K562 (cell line): ENCODE measurements around the gene TRPC4. TPM values are rescaled to one million over a fixed set of nuclear protein-coding genes. Genes with fewer than 3 reads are reported as not detected.

ENCODE experiments used
- ATAC-seq: fragments of 200-7000 bp; cut with Tn5 transposase; 3 replicates; pipeline ENCODE4 v1.9.1; 2020; ENCODE audit warnings: moderate library complexity
- BruUV-seq: library from RNA; stranded (reverse); fragments of 400-500 nt; replicated peaks from 2 replicates; lab custom pipeline; 2021; lab: Mats Ljungman, UMichigan
- CTCF ChIA-PET: fragments of 300-600 bp; formaldehyde crosslinking; extraction: SDS; loops from one replicate; lab custom pipeline; 2021; ENCODE audit warnings: low intra/inter-chr PET ratio; lab: Yijun Ruan, JAX
- POLR2A ChIA-PET: fragments of 300-600, 350-650 bp; sonication (Branson Sonifier 250); formaldehyde crosslinking; extraction: SDS; loops from one replicate; lab custom pipeline; 2021; ENCODE audit warnings: antibody characterized with exemption, inconsistent platforms; lab: Yijun Ruan, JAX
- DNase-seq, 4 experiments: peaks; one replicate each; pipeline versions ENCODE4 v3.0.0 to v3.0.0-alpha.2; 2011 to 2018; ENCODE audit warnings: low spot score in 3 of 4, mixed read lengths in 3 of 4; ENCODE audit errors: extremely low read depth in 1 of 4
- FAIRE-seq: peaks from 2 replicates; lab custom pipeline; 2011; peaks lifted over from hg19 to GRCh38; lab: Jason Lieb, UNC
- H2AFZ ChIP-seq: 2 replicates; pipeline ENCODE4 v1.6.0; 2011; ENCODE audit warnings: low read depth, low read length, control low read depth, inconsistent platforms
- H3K27ac ChIP-seq: fragments of 200-600 bp; 3 replicates; pipeline ENCODE4 v1.8.0; 2011; ENCODE audit warnings: low read depth, mild to moderate bottlenecking, control low read depth, inconsistent platforms, low read length, moderate library complexity, mixed read lengths; ENCODE audit errors: extremely low read depth
- H3K27me3 ChIP-seq, 2 experiments: fragments of 300-600 bp in 1 of 2; 2 replicates in 1 of 2; 3 replicates in 1 of 2; pipeline versions ENCODE4 v1.6.0 to v1.8.0; 2011; ENCODE audit warnings: inconsistent platforms in 2 of 2, low read length in 2 of 2, mild to moderate bottlenecking in 1 of 2, mixed read lengths in 1 of 2, moderate library complexity in 1 of 2; ENCODE audit not compliant: control insufficient read depth in 2 of 2, insufficient read depth in 2 of 2
- H3K36me3 ChIP-seq: fragments of 300-600 bp; 3 replicates; pipeline ENCODE4 v1.8.0; 2011; ENCODE audit warnings: mild to moderate bottlenecking, low read length, inconsistent platforms; ENCODE audit not compliant: control insufficient read depth, insufficient read depth
- H3K4me1 ChIP-seq, 2 experiments: fragments of 200-600 bp in 1 of 2; replicated peaks in 1 of 2; 2 replicates in 1 of 2; 3 replicates in 1 of 2; pipeline versions ENCODE4 v1.5.1 to v1.8.0; 2011; ENCODE audit warnings: inconsistent platforms in 2 of 2, low read length in 2 of 2, mild to moderate bottlenecking in 1 of 2, mixed read lengths in 1 of 2, moderate library complexity in 1 of 2; ENCODE audit not compliant: control insufficient read depth in 2 of 2, insufficient read depth in 2 of 2
- H3K4me2 ChIP-seq: 2 replicates; pipeline ENCODE4 v1.6.1; 2011; ENCODE audit warnings: low read length, control low read depth, inconsistent platforms, mixed read lengths; ENCODE audit not compliant: insufficient read depth
- H3K4me3 ChIP-seq: fragments of 200-600 bp; sonication (generic), shearing (Covaris generic); 2 replicates; pipeline ENCODE4 v1.5.1; 2016; ENCODE audit warnings: control low read depth, inconsistent platforms
- H3K79me2 ChIP-seq: fragments of 200-600 bp; 3 replicates; pipeline ENCODE4 v1.8.0; 2011; ENCODE audit warnings: low read length, inconsistent platforms; ENCODE audit not compliant: control insufficient read depth, insufficient read depth
- H3K9ac ChIP-seq, 2 experiments: 2 replicates each; pipeline versions ENCODE4 v1.6.0 to v1.6.1; 2011; ENCODE audit warnings: low read depth in 2 of 2, low read length in 2 of 2, control low read depth in 1 of 2, inconsistent platforms in 1 of 2, mild to moderate bottlenecking in 1 of 2, mixed read lengths in 1 of 2; ENCODE audit not compliant: insufficient read depth in 1 of 2
- H3K9me1 ChIP-seq: one replicate; pipeline ENCODE4 v1.6.0; 2011; ENCODE audit warnings: inconsistent platforms, mild to moderate bottlenecking, low read length, moderate library complexity; ENCODE audit not compliant: control insufficient read depth, insufficient read depth
- H3K9me3 ChIP-seq: replicated peaks from 2 replicates; pipeline ENCODE4 v1.5.1; 2011; ENCODE audit warnings: low read depth, low read length, inconsistent platforms; ENCODE audit not compliant: control insufficient read depth, insufficient read depth
- H4K20me1 ChIP-seq: replicated peaks from 2 replicates; pipeline ENCODE4 v1.6.1; 2011; ENCODE audit warnings: low read length, inconsistent platforms, mixed read lengths; ENCODE audit not compliant: control insufficient read depth, insufficient read depth
- ATF3 ChIP-seq, 2 experiments: fragments of 450-650 bp in 1 of 2; sonication (generic) in 1 of 2; formaldehyde crosslinking in 1 of 2; IDR thresholded peaks in 1 of 2; conservative IDR thresholded peaks in 1 of 2; 2 replicates each; pipeline versions ENCODE4 v1.6.1 to v1.8.1; 2016 to 2023; ENCODE audit warnings: mild to moderate bottlenecking in 2 of 2, moderate library complexity in 2 of 2, inconsistent platforms in 1 of 2, missing genetic modification reagents in 1 of 2
- CEBPG ChIP-seq, 3 experiments: fragments of 200-800 bp in 1 of 3; sonication (Bioruptor generic) in 1 of 3; sonication (generic) in 1 of 3; formaldehyde crosslinking in 1 of 3; IDR thresholded peaks in 2 of 3; conservative IDR thresholded peaks in 1 of 3; 2 replicates each; pipeline versions ENCODE4 v1.6.1 to v1.8.0; 2016 to 2022; ENCODE audit warnings: missing compliant biosample characterization in 2 of 3, missing genetic modification characterization in 2 of 3, mild to moderate bottlenecking in 1 of 3, missing genetic modification reagents in 1 of 3
- GABPA ChIP-seq: fragments of 200-800 bp; sonication (Bioruptor generic); conservative IDR thresholded peaks from 2 replicates; pipeline ENCODE4 v1.6.1; 2016; ENCODE audit warnings: low read depth, missing genetic modification characterization, missing compliant biosample characterization
- HOMEZ ChIP-seq: fragments of 250-450 bp; sonication (Bioruptor Pico); IDR thresholded peaks from 2 replicates; pipeline ENCODE4 v1.4.0; 2020; ENCODE audit warnings: mild to moderate bottlenecking, moderate library complexity
- RAD21 ChIP-seq, 2 experiments: fragments of 250-450 bp in 1 of 2; fragments of 450-650 bp in 1 of 2; sonication (Bioruptor Pico) in 1 of 2; formaldehyde crosslinking in 1 of 2; IDR thresholded peaks in 1 of 2; conservative IDR thresholded peaks in 1 of 2; 2 replicates each; pipeline versions ENCODE4 v1.4.0 to v1.8.0; 2020 to 2022; ENCODE audit warnings: mild to moderate bottlenecking in 2 of 2, moderate library complexity in 1 of 2
- SPI1 ChIP-seq: IDR thresholded peaks from 2 replicates; pipeline ENCODE4 v1.6.1; 2011; ENCODE audit warnings: low read depth, low read length, control low read depth, borderline replicate concordance
- ZNF75A ChIP-seq: fragments of 450-650 bp; formaldehyde crosslinking; IDR thresholded peaks from 2 replicates; pipeline ENCODE4 v1.4.0; 2020; ENCODE audit warnings: mild to moderate bottlenecking
- WGBS: fragments of 100-300 bp; shearing (Covaris generic); methylation state at CpG from one replicate; pipeline ENCODE4 v1.1.6; 2016; ENCODE audit warnings: low coverage, mixed read lengths; ENCODE audit not compliant: insufficient coverage; ENCODE audit errors: missing lambda C conversion rate; 5-methylcytosine and 5-hydroxymethylcytosine counted together
- in situ Hi-C: fragments of 300-500 bp; cut with MboI; formaldehyde crosslinking; loops from 4 replicates; pipeline ENCODE4 v1.15.0; 2018; ENCODE audit warnings: inconsistent platforms, mixed read lengths
- intact Hi-C: fragments of 100-400 bp; cut with micrococcal nuclease; formaldehyde crosslinking; loops from 2 replicates; pipeline ENCODE4 v1.14.2; 2022
- polyA plus RNA-seq, 8 experiments: library from polyadenylated mRNA; depleted of rRNA in 4 of 8; stranded (reverse) in 5 of 8; unstranded in 3 of 8; fragments of >200 nt; fragmentation: Nextera tagmentation in 2 of 8; fragmentation: Illumina TruSeq in 1 of 8; extraction: Ambion mirVana in 2 of 8; extraction: Trizol in 1 of 8; gene quantifications; 2 replicates each; pipeline versions ENCODE4 v1.2.1 to v1.2.3, GENCODE V29; 2011 to 2014; ENCODE audit warnings: inconsistent platforms in 1 of 8, missing spikeins in 1 of 8
- total RNA-seq, 7 experiments: library from RNA; depleted of rRNA in 6 of 7; stranded (reverse); fragments of >200 nt in 6 of 7; fragmentation: Illumina TruSeq in 2 of 7; extraction: Trizol in 2 of 7; gene quantifications; 2 replicates each; pipeline versions ENCODE4 v1.2.1 to v1.2.3, GENCODE V29; 2011 to 2021; ENCODE audit warnings: low replicate concordance in 1 of 7

TRPC4 gene
- total and polyA plus RNA-seq, 9 of the 15 experiments (the other 6 are each of a cell fraction or from before 2014, with no cell fraction given) = 0.03 to 0.04 TPM; not detected in 7

DNA sequence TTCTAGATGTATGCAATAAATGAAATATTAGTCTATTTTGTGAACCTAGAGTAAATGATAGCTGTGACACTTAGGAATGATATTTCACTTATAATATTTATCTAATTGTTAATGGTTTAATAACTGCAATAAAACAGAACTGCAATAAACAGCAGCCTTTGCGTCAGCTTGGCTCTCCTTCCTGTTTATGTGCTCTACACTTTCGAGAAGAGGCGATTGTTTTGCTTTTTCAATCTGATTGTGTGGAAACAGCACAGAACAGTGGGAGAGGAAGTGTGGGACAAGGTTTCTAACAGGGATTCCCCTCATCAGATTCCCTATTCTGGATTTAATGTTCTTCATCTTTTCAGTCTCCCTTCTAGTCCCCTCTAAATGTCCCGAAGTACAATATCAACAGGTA lies 17.3 kb upstream of the TRPC4 start:
- Histone ChIP-seq H3K4me2 (0 out of 2 replicates have a peak overlapping the region, but pooled peaks have one; percentile 22), H3K27ac (no peak overlapping the region), H3K4me1 (no peaks in the 10 kb centered on the region; a peak in 1 of 5 replicates), H3K4me3 (no peak overlapping the region), H3K36me3 (no peaks in the 10 kb centered on the region), H3K9me3 (no peaks in the 10 kb centered on the region), H3K9ac (no peak overlapping the region), H3K9me1 (no peaks in the 10 kb centered on the region), H4K20me1 (no peaks in the 10 kb centered on the region), H3K79me2 (no peaks in the 10 kb centered on the region), H2AFZ (peak overlapping the region; percentile 38), H3K27me3 (no peaks in the 10 kb centered on the region)
- BruUV-seq = no TSS peak
- 0 out of 2 replicates have a peak, but pooled peaks have one; percentile 23 for TF ChIP-seq GABPA
- TF ChIP-seq HOMEZ = no peak
- TF ChIP-seq SPI1 = peak; percentile 48; the same call in 1 of the 2 replicates
- peak; percentile 33; the same call in 1 of the 2 replicates for TF ChIP-seq ZNF75A (CRISPR knock-in tag)
- peak; percentile 74 for TF ChIP-seq CEBPG (CRISPR knock-in tag; IDR thresholded peaks at IDR 0.05)
- TF ChIP-seq CEBPG (tag; conservative IDR thresholded peaks at IDR 0.05 in 1 of 2, IDR thresholded peaks at IDR 0.05 in 1 of 2) = peak in 1 of 2 experiments; percentile 42; a peak in 1 of 4 replicates
- no peak for TF ChIP-seq RAD21 (CRISPR knock-in tag; conservative IDR thresholded peaks at IDR 0.05 in 1 of 2, IDR thresholded peaks at IDR 0.05 in 1 of 2)
- peak; percentile 15; the same call in 1 of the 2 replicates for TF ChIP-seq ATF3 (IDR thresholded peaks at IDR 0.05)
- no peak for TF ChIP-seq ATF3 (CRISPR knock-in tag; conservative IDR thresholded peaks at IDR 0.05)
- ATAC-seq = peak; percentile 66
- FAIRE-seq = no peak
- intact Hi-C loops (no loop called here), in situ Hi-C loops (loop anchor here (25.0 kb wide), 1 partner anchor 150 kb away; no protein-coding TSS in a partner anchor)
- 33% methylated on average over 4 of the region's 4 CpGs for WGBS
- DNase-seq = no peak
- ChIA-PET CTCF (no interaction called here), POLR2A (no interaction called here)
